NCI-H1105 treated with DMSO at 0.1 percent for 48 hours (cell line): ENCODE measurements around the gene RPL36A.

Experiments
- DNase-seq: peaks from one replicate; lab custom pipeline; 2025; lab: John Stamatoyannopoulos, UW

Gene RPL36A

DNA sequence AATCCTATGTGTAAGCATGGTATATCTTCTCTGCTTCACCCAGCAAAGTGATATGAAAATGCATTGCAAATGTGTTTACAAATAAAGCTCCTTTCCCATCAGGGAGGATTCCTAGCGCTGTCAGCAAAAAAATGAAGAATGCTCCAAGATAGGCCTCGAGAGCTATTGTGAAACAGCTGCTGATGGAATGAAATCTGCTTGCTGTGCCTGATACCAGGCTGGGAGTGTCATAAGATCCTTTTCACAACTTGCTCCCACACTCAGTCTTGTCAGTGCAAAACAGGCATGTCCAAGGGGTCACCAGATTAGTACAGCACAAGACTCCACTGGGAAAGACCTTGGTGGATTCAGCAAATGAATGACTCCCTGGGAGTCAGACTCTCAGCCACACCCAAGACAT lies 51.3 kb downstream of the RPL36A start:
- no peak for DNase-seq
